ENCODE measurements around the gene OR1F1.

DNA sequence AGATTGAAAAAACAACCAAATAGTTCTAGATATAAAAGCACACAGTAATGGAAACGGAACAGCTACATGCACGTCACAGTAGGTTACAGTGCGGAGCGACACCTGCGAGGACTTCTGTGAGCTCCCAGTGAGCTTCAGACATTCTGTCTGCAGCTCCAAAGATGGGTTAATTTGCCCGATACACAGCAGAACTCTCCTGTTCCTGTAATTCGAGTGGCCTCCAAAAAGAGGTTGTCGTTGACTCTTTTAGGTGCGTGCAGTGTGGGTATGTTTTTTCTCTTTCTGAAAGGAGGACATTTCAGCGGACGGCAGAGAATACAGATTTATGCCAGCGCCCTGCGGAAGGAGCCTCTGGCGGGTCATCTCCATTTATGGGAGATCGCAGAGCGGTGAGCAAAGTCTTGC, 2.9 kb downstream of the OR1F1 start:
- TF ChIP-seq, protein P1, sequence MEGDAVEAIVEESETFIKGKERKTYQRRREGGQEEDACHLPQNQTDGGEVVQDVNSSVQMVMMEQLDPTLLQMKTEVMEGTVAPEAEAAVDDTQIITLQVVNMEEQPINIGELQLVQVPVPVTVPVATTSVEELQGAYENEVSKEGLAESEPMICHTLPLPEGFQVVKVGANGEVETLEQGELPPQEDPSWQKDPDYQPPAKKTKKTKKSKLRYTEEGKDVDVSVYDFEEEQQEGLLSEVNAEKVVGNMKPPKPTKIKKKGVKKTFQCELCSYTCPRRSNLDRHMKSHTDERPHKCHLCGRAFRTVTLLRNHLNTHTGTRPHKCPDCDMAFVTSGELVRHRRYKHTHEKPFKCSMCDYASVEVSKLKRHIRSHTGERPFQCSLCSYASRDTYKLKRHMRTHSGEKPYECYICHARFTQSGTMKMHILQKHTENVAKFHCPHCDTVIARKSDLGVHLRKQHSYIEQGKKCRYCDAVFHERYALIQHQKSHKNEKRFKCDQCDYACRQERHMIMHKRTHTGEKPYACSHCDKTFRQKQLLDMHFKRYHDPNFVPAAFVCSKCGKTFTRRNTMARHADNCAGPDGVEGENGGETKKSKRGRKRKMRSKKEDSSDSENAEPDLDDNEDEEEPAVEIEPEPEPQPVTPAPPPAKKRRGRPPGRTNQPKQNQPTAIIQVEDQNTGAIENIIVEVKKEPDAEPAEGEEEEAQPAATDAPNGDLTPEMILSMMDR (IDR thresholded peaks at IDR 0.05) = no peak
- no peak for TF ChIP-seq ZFX (IDR thresholded peaks at IDR 0.05; ENCODE audit: borderline replicate concordance)
